HG02885 (cell line): ENCODE results near the gene UQCRHL.
"Not testable (repeated sequence)": the region's sequence is repeated elsewhere in the genome, so short reads cannot be mapped to it uniquely, and the experiment has no call there.

Experiments used
- ATAC-seq: cut with Tn5 transposase; IDR thresholded peaks from one replicate; pipeline ENCODE4 v1.9.1; 2021; ENCODE audit warnings: mild to moderate bottlenecking; ENCODE audit not compliant: unreplicated experiment, poor library complexity

Gene UQCRHL

DNA sequence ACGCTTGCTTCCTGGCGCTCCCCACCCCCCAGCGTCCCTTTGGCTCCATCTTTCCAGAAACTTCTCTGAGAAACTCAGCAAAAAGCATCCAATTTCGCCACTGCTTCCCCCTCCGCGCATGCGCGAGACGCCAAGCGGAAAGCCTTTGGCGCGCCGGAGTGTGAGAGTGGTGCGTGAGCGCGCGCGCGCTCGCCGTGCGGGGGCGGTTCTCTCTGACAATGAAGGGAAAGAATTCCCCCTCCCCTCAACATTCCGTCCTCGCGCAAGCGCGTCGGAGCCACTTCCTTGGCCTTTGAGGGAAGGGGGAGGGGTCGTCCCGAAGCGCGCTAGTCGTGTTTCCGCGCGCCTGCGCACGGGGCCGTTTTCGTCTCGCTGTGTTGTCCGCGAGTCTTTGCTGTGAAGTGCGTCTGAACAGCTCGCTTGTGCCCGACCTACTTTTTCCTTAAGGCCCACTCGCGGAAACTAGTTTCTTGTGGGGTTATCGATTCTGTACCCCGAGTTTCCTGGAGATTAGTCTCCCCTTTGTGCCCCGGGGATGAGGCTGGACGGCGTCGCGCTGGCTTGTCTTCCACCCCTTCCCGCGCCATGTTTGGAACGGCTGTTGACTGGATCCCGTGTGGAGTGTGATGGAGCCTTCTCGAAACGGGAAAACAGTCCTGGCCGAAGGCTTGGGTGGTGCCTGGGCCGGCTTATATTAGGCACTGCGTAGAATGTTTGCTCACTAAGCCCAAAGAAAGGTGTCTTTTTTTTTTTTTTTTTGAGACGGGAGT lies 28.5 kb upstream of the UQCRHL start:
- ATAC-seq = peak; percentile 56

GRCh38 chr1:15835205-15835740 lies 27.8 kb upstream of the UQCRHL start:
- peak; percentile 6 for ATAC-seq

DNA sequence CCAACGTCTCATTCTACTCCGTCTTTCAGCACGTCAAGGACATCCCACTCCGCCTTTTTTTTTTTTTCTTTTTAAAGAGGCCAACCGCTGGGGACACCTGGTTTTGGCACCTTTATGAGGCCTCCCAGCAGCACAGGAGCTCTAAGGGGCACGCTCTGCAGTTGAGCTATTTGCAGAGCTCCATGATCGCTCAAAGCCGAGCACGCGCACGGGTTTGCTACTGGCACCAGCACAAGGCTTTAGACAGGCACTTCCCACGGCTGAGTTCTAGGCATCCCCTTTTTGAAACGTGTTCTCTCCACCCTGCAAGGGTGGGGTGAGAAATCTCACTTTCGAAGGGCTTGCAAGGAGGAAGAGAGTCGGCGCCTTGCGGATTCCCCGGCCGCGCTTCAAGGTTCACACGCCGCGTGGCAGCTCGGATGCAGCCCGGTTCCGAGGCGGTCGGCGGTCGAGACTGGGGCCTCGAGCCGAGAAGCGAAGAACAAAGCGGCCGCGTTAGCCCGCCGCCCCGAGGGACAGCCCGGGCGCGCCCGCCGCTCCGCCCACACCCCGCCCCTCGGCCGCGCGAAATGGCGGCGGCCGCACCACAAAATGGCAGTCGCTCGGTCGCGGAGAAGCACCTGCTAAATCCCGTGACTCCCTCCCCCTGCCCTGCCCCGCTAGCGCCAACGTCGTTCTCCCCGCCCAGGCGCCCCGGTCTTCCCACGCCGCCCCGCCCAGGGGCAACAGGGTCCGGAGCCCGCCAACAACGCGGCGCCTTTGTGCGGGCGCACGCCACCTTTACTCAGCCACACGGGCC lies 27.2 kb upstream of the UQCRHL start:
- ATAC-seq = peak; percentile 52

DNA sequence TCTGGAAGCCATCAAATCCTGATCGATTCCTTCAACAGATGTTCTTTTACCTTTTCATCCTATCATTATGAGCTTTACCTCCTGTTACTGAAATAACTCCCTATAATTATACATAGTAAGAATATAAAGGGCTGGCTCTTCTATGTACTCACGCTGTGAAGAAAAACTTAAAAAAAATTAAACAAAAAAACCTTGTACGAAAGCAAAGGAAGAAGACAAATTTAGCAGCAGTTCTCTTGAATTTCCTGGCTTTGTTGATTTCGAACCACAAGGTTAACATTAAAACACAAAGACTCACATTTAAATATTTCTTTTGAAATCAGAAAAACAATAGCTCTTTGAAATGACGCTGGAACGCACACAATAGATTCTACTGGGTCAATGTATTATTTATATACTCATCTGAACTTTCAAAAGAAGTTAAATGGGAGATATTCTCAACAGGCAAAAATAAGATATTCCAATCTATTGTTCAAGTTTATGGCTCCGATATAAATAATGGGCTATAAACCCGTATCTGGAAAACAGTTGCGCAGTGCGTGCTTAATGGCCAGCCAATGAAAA lies 26.5 kb upstream of the UQCRHL start:
- no peak for ATAC-seq

DNA sequence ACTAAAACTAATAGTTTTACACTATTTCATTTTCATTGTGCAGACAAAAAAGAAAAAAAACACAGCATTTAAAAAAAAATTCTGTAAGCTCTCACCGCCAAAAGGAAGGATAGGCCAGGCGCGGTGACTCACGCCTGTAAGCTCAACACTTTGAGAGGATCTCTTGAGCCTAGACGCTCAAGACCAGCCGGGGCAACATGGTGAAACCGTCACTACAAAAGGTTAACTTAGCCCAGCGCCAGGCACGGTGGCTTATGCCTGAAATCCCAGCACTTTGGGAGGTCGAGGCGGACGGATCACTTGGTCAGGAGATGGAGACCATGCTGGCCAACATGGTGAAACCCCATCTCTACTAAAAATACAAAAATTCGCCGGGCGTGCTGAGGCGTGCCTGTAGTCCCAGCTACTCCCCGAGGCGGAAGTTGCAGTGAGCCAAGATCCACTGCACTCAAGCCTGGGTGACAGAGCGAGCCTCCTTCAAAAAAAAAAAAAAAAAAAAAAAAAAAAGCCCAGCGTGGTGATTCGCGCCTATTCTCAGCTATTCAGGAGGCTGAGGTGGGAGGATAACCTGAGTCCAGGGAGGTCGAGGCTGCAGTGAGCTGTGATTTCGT lies 25.7 kb upstream of the UQCRHL start:
- no peak for ATAC-seq

- ATAC-seq = no peak
Observed at GRCh38 chr1:15830258-15830657, 22.8 kb upstream of the UQCRHL start.

GRCh38 chr1:15828931-15829330 lies 21.5 kb upstream of the UQCRHL start:
- ATAC-seq = not testable (repeated sequence)

DNA sequence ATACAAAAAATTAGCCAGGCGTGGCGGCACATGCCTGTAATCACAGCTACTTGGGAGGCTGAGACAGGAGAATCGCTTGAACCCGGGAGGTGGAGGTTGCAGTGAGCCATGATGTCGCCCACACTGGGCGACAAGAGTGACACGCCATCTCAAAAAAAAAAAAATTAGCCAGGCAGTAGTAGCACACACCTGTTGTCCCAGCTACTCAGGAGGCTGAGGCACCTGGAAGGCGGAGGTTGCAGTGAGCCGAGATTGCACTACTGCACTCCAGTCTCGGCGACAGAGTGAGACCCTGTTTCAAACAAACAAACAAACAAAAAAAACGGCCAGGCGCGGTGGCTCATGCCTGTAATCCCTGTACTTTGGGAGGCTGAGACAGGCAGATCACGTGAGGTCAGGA lies 20.1 kb upstream of the UQCRHL start:
- ATAC-seq = not testable (repeated sequence)

DNA sequence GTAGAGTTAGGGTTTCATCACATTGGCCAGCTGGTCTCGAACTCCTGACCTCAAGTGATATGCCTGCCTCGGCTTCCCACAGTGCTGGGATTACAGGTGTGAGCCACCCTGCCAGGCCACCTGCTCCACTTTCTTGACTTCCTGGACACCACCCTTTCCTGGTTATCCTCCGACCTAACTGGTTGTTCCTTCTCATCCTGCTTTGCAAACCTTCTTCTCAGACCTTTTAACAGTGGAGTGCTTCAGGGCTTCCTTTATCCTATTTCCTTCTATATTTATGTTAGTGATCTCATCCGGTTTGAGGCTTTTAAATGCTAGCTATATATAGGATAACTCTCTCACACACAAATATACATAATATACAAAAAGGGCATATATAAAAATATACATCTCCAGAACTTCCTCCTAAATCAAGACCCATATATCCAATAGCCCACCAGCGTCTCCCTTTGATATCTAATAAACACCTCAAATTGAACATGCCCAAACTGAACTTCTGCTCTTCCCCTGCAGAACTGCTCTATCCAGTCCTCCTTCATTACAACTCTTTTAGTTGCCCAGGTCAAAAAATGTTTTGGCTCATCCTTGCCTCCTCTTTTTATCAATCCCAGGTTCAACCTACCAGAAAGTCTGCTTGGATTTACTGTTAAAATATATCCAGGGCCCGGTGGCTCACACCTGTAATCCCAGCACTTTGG lies 19.5 kb upstream of the UQCRHL start:
- ATAC-seq = no peak

- no peak for ATAC-seq
Observed at GRCh38 chr1:15825800-15826199, 18.4 kb upstream of the UQCRHL start.

- ATAC-seq = no peak
Observed at GRCh38 chr1:15820478-15820877, 13.0 kb upstream of the UQCRHL start.

DNA sequence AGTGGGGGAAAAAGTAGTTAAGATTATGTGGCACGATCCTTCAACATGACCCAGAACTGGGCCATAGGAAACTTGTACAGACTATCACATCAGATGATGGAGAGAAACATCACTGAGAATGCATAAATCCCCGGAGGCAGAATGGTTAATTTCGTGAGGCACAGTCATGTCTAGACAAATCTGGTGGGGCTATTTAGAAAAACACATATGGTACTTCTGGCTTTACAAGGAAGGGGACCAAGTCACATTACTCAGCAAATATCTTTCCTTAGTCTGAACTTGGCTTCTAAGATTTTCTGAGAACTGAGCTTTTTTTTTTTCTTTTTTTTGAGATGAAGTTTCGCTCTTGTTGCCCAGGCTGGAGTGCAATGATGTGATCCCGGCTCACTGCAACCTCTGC lies 9.2 kb upstream of the UQCRHL start:
- no peak for ATAC-seq

GRCh38 chr1:15810073-15810472 lies 2.6 kb upstream of the UQCRHL start:
- ATAC-seq = no peak

DNA sequence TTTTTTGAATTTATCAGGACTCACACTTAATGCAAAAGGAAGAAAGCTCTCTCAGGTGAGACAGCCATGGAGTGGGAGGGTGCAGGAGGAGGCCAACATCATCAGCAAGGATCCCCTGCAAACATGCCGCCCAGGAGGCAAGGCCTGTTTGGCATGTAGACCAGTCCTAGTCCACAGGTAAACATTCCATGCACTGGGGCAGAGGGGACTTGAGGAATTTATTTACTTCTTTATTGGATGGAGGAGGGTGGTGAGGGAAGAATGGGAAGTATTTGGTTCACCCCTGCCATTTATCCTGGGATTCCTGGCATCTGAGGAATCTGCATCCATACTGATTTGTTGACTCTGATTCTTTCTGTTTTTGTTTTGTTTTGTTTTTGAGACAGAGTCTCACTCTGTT lies 1.5 kb upstream of the UQCRHL start:
- no peak for ATAC-seq

DNA sequence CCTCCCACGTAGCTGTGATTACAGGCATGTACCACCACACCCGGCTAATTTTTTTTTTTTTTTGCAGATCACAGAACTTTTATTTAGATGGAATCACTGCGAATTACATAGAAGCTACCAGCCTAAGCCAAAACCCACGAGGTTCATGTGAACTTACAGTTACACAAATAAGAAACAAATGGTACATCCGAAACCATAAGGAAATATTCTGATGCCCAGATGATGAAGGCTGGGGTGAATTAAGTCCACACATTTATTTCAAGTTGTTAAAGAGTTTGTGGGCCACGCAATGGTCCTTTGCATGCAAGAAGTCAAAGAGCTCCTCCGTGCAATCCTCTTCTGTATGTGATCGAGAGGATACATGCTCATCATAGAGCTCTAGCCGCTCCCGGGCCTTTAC lies 328 bp downstream of the UQCRHL start:
- no peak for ATAC-seq

- no peak for ATAC-seq
Observed at GRCh38 chr1:15804060-15804459, 3.4 kb downstream of the UQCRHL start.

DNA sequence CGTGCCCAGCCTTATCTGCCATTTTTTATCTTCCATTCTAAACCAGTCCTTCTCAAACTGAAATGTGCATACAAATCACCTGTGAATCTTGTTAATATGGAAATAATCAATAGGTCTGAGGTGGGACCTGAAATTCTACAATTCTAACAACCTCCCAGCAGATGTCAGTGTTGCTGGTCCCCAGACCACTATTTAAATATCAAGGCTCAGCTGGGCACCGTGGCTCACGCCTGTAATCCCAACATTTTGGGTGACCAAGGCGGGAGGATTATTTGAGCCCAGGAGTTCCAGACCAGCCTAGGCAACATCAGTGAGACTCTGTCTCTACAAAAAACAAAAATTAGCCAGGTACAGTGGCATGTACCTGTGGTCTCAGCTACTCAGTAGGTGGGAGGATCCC lies 4.1 kb downstream of the UQCRHL start:
- ATAC-seq = no peak

GRCh38 chr1:15802234-15802965 lies 5.0 kb downstream of the UQCRHL start:
- no peak for ATAC-seq
